Epithelial cell of esophagus (primary cell): Measurements from ENCODE around the gene PUS7.
"Not testable (repeated sequence)": the region's sequence is repeated elsewhere in the genome, so short reads cannot be mapped to it uniquely, and the experiment has no call there.

Source experiments
- DNase-seq: peaks from one replicate; pipeline ENCODE4 v3.0.0; 2010; ENCODE audit warnings: low read depth
- H3K4me3 ChIP-seq: 2 replicates; pipeline ENCODE4 v1.5.1; 2011; ENCODE audit warnings: mild to moderate bottlenecking, low read length, control low read depth
- TF ChIP-seq, protein P1 (sequence below): IDR thresholded peaks from 2 replicates; pipeline ENCODE4 v1.5.1; 2011; ENCODE audit warnings: low read depth, mild to moderate bottlenecking, low read length, control low read depth, inconsistent platforms; ENCODE audit not compliant: insufficient read depth; ENCODE audit errors: missing control alignments

The PUS7 gene

GRCh38 chr7:105429746-105430612, 92.1 kb downstream of the PUS7 start:
- TF ChIP-seq, protein P1, sequence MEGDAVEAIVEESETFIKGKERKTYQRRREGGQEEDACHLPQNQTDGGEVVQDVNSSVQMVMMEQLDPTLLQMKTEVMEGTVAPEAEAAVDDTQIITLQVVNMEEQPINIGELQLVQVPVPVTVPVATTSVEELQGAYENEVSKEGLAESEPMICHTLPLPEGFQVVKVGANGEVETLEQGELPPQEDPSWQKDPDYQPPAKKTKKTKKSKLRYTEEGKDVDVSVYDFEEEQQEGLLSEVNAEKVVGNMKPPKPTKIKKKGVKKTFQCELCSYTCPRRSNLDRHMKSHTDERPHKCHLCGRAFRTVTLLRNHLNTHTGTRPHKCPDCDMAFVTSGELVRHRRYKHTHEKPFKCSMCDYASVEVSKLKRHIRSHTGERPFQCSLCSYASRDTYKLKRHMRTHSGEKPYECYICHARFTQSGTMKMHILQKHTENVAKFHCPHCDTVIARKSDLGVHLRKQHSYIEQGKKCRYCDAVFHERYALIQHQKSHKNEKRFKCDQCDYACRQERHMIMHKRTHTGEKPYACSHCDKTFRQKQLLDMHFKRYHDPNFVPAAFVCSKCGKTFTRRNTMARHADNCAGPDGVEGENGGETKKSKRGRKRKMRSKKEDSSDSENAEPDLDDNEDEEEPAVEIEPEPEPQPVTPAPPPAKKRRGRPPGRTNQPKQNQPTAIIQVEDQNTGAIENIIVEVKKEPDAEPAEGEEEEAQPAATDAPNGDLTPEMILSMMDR, result peak; percentile 67
- peak; percentile 70 for DNase-seq
- H3K4me3 ChIP-seq, result no peak overlapping the region

GRCh38 chr7:105426606-105427146, 95.4 kb downstream of the PUS7 start:
- no peak overlapping the region for H3K4me3 ChIP-seq
- DNase-seq, result no peak
- TF ChIP-seq, protein P1, result no peak

DNA sequence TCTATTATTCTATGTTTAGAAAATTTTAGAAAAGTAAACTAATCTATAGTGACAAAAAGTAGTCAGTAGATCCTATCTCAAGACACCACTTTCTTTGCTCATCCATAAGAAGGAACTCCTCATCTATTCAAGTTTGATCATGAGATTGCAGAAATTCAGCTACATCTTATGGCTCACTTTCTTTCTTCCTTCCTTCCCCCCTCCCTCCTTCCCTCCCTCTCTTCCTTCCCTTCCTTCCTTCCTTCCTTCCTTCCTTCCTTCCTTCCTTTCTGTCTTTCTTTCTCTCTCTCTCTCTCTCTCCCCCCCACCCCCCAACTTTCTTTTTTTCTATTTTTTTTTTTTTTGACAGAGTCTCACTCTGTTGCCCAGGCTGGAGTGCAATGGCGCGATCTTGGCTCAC, 98.1 kb downstream of the PUS7 start:
- TF ChIP-seq, protein P1, result no peak
- DNase-seq, result no peak
- H3K4me3 ChIP-seq, result no peak overlapping the region

GRCh38 chr7:105413887-105414437, 108.1 kb downstream of the PUS7 start:
- DNase-seq, result no peak
- no peak overlapping the region for H3K4me3 ChIP-seq
- TF ChIP-seq, protein P1, result no peak

DNA sequence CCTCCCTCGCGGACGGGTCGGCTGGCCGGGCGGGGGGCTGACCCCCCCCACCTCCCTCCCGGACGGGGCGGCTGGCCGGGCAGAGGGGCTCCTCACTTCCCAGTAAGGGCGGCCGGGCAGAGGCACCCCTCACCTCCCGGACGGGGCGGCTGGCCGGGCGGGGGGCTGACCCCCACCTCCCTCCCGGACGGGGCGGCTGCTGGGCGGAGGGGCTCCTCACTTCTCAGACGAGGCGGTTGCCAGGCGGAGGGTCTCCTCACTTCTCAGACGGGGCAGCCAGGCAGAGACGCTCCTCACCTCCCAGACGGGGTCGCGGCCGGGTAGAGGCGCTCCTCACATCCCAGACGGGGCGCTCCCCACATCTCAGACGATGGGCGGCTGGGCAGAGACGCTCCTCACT, 111.3 kb downstream of the PUS7 start:
- H3K4me3 ChIP-seq, DNase-seq: not testable (repeated sequence)

GRCh38 chr7:105409775-105410174, 112.3 kb downstream of the PUS7 start:
- DNase-seq, H3K4me3 ChIP-seq: not testable (repeated sequence)

DNA sequence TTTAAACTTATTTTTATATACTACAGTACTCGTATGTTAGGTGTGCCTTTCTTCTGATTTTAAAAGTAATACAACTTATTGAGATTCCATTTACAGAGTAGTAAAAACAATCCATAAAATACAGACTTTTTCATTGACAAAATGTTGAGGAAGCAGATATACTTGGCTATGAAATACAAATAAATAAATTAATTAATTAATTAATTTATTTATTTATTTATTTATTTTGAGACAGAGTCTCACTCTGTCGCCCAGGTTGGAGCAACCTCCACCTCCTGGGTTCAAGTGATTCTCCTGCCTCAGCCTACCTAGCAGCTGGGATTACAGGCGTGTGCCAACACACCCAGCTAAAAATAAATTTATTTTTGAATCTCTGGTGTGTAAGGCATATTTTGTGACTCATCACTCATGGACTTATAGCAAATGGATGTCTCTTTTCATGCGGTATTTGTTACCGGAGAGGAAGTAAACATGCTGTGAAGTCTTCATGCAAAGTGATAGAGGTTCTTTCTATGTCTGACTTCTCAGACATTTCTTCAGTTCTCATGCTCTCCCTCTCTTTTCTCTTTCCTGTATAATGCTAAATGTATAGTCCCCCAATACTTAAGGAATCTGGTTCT, 113.2 kb downstream of the PUS7 start:
- H3K4me3 ChIP-seq, result no peak overlapping the region
- peak; percentile 65 for DNase-seq
- TF ChIP-seq, protein P1, result no peak
